ENCODE results near the gene TAS1R3. TPM values are rescaled to one million over a fixed set of nuclear protein-coding genes. Genes with fewer than 3 reads are reported as not detected.

The TAS1R3 gene
- total RNA-seq, 1 experiment from 2014 or later = 0.28 TPM

DNA sequence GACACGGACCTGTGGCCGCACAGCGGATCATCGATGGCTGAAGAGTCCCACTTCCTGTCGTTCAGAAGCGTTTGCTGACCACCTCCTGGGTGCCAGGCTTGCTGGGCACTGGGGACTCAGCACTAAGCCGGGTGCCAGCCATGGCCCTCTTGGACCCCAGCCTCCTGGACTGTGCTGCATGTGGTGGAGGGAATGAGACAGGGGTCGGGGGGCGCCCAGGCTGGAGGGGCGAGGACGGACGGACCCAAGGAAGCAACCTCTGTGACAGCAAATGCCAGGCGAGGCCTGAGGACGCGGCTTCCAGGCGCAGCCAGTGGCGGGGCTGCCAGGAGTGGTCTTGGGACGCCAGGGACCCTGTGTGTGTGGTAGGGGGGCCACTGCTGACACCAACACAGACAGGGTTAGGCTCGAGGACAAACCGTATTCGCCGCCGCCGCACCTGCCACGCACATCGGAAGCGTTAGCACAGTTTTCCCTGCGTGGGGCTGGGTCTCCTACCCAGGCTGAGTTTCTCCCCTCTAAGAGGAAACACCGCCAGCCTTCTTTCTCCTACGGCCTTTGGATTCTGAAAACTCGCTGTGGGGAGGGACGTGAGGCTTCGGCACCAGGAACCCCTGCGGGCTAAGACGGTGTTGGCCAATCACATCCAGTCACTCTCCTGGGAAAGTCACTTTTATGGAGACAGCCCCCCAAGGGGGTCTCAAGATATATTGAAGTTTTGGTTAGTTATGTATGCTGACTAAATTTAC, 30.3 kb downstream of the TAS1R3 start:
- TF ChIP-seq, protein P1, sequence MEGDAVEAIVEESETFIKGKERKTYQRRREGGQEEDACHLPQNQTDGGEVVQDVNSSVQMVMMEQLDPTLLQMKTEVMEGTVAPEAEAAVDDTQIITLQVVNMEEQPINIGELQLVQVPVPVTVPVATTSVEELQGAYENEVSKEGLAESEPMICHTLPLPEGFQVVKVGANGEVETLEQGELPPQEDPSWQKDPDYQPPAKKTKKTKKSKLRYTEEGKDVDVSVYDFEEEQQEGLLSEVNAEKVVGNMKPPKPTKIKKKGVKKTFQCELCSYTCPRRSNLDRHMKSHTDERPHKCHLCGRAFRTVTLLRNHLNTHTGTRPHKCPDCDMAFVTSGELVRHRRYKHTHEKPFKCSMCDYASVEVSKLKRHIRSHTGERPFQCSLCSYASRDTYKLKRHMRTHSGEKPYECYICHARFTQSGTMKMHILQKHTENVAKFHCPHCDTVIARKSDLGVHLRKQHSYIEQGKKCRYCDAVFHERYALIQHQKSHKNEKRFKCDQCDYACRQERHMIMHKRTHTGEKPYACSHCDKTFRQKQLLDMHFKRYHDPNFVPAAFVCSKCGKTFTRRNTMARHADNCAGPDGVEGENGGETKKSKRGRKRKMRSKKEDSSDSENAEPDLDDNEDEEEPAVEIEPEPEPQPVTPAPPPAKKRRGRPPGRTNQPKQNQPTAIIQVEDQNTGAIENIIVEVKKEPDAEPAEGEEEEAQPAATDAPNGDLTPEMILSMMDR (conservative IDR thresholded peaks at IDR 0.05) = no peak
- Histone ChIP-seq H4K91ac (ENCODE audit: insufficient read length, low read depth, low read length) (no peak overlapping the region), H4K8ac (replicated peaks; ENCODE audit: insufficient read length, low read depth, low read length) (no peak overlapping the region), H3K27ac (ENCODE audit: insufficient read length, low read depth, low read length) (no peak overlapping the region), H3K14ac (ENCODE audit: insufficient read depth, low read length) (no peak overlapping the region; the same call in 1 of the 2 replicates), H3K56ac (ENCODE audit: insufficient read length, low read depth, low read length) (no peak overlapping the region), H4K20me1 (ENCODE audit: control insufficient read depth, insufficient read depth, insufficient read length) (no peaks in the 10 kb centered on the region), H2BK20ac (ENCODE audit: low read depth, low read length, poor library complexity, severe bottlenecking) (no peak overlapping the region), H2BK120ac (ENCODE audit: low read depth, low read length, poor library complexity, severe bottlenecking) (no peak overlapping the region), H3K79me1 (ENCODE audit: insufficient read depth, low read depth, low read length, poor library complexity, severe bottlenecking) (no peaks in the 10 kb centered on the region), H3K23me2 (ENCODE audit: insufficient read length, low read depth, low read length, poor library complexity, severe bottlenecking) (no peaks in the 10 kb centered on the region), H2BK12ac (ENCODE audit: insufficient read length, low read depth, low read length) (no peak overlapping the region), H4K5ac (ENCODE audit: insufficient read length, low read depth, low read length) (peak overlapping the region; percentile 53), H2BK15ac (ENCODE audit: low read depth, low read length) (no peak overlapping the region), H3K9ac (ENCODE audit: extremely low read depth, insufficient read length, low read length) (no peak overlapping the region), H3K4ac (ENCODE audit: low read depth, low read length) (no peak overlapping the region), H2AFZ (ENCODE audit: low read length) (no peak overlapping the region), H3K79me2 (ENCODE audit: insufficient read depth, low read length) (no peaks in the 10 kb centered on the region), H2AK5ac (ENCODE audit: insufficient read length, low read length) (no peak overlapping the region), H3K4me2 (ENCODE audit: insufficient read depth, insufficient read length, low read length) (no peak overlapping the region), H3K18ac (ENCODE audit: insufficient read length, low read depth, low read length) (no peak overlapping the region), H3K23ac (ENCODE audit: insufficient read length, low read depth, low read length) (no peak overlapping the region), H3K9me3 (ENCODE audit: control insufficient read depth, low read depth, low read length) (peaks cover 8% of the 10 kb centered on the region), H3K27me3 (ENCODE audit: insufficient read depth, low read length) (no peaks in the 10 kb centered on the region), H3T11ph (ENCODE audit: low read length) (no peak overlapping the region), H3K4me1 (ENCODE audit: insufficient read depth, low read length) (peaks cover 2% of the 10 kb centered on the region; the same call in 1 of the 2 replicates), H2BK5ac (ENCODE audit: insufficient read length, low read length) (no peak overlapping the region)
- Mint-ChIP-seq H3K27me3 (ENCODE audit: low read depth) (peaks cover 39% of the 10 kb centered on the region), H3K9me3 (no peaks in the 10 kb centered on the region; a peak in 2 of 5 replicates), H3K4me3 (no peak overlapping the region), H3K4me1 (peaks cover 22 to 42% of the 10 kb centered on the region in 2 experiments), H3K27ac (no peak overlapping the region; a peak in 1 of 7 replicates), H3K36me3 (ENCODE audit: insufficient read depth in 1 of 3, low read depth in 3 of 3) (no peaks in the 10 kb centered on the region)
- DNase-seq = no peak
- no CpG with 5 or more reads among the region's 35 CpGs for WGBS (ENCODE audit: extremely low coverage, insufficient read length, low lambda C conversion rate)
